Measurements from ENCODE around the gene XYLT1.

The XYLT1 gene

GRCh38 chr16:17286443-17286842, 184.3 kb downstream of the XYLT1 start:
- no peak for DNase-seq (ENCODE audit: low read depth)

- DNase-seq (ENCODE audit: low read depth) = no peak
Measured at GRCh38 chr16:17283016-17283415, 187.7 kb downstream of the XYLT1 start.

- no peak for DNase-seq (ENCODE audit: low read depth)
Measured at GRCh38 chr16:17282247-17282646, 188.5 kb downstream of the XYLT1 start.

GRCh38 chr16:17281052-17281451, 189.7 kb downstream of the XYLT1 start:
- DNase-seq (ENCODE audit: low read depth) = no peak

- no peak for DNase-seq (ENCODE audit: low read depth)
Measured at GRCh38 chr16:17278988-17279387, 191.8 kb downstream of the XYLT1 start.

GRCh38 chr16:17277981-17278381, 192.8 kb downstream of the XYLT1 start:
- peak; percentile 7 for DNase-seq (ENCODE audit: low read depth)

- no peak for DNase-seq (ENCODE audit: low read depth)
Measured at GRCh38 chr16:17276610-17277009, 194.2 kb downstream of the XYLT1 start.

- no peak for DNase-seq (ENCODE audit: low read depth)
Measured at GRCh38 chr16:17276010-17276530, 194.7 kb downstream of the XYLT1 start.

GRCh38 chr16:17275076-17276009, 195.4 kb downstream of the XYLT1 start:
- DNase-seq (ENCODE audit: low read depth) = no peak

GRCh38 chr16:17273142-17273561, 197.6 kb downstream of the XYLT1 start:
- DNase-seq (ENCODE audit: low read depth) = peak; percentile 78

GRCh38 chr16:17272716-17273115, 198.0 kb downstream of the XYLT1 start:
- DNase-seq (ENCODE audit: low read depth) = no peak

- DNase-seq (ENCODE audit: low read depth) = no peak
Measured at GRCh38 chr16:17271687-17272086, 199.1 kb downstream of the XYLT1 start.

- no peak for DNase-seq (ENCODE audit: low read depth)
Measured at GRCh38 chr16:17270683-17271109, 200.1 kb downstream of the XYLT1 start.

GRCh38 chr16:17270111-17270510, 200.6 kb downstream of the XYLT1 start:
- no peak for DNase-seq (ENCODE audit: low read depth)

GRCh38 chr16:17269439-17269838, 201.3 kb downstream of the XYLT1 start:
- DNase-seq (ENCODE audit: low read depth) = peak; percentile 10

- no peak for DNase-seq (ENCODE audit: low read depth)
Measured at GRCh38 chr16:17266608-17267313, 204.0 kb downstream of the XYLT1 start.

- DNase-seq (ENCODE audit: low read depth) = no peak
Measured at GRCh38 chr16:17265154-17265553, 205.6 kb downstream of the XYLT1 start.

- DNase-seq (ENCODE audit: low read depth) = no peak
Measured at GRCh38 chr16:17261197-17261858, 209.4 kb downstream of the XYLT1 start.

GRCh38 chr16:17260276-17260849, 210.4 kb downstream of the XYLT1 start:
- DNase-seq (ENCODE audit: low read depth) = no peak

- DNase-seq (ENCODE audit: low read depth) = peak; percentile 21
Measured at GRCh38 chr16:17259751-17260270, 210.9 kb downstream of the XYLT1 start.

- DNase-seq (ENCODE audit: low read depth) = no peak
Measured at GRCh38 chr16:17258848-17259713, 211.7 kb downstream of the XYLT1 start.

All from amniotic epithelial cell (primary cell).